ENCODE data around the gene SDHC.
"Not testable (repeated sequence)": the region's sequence is repeated elsewhere in the genome, so short reads cannot be mapped to it uniquely, and the experiment has no call there.

SDHC gene

DNA sequence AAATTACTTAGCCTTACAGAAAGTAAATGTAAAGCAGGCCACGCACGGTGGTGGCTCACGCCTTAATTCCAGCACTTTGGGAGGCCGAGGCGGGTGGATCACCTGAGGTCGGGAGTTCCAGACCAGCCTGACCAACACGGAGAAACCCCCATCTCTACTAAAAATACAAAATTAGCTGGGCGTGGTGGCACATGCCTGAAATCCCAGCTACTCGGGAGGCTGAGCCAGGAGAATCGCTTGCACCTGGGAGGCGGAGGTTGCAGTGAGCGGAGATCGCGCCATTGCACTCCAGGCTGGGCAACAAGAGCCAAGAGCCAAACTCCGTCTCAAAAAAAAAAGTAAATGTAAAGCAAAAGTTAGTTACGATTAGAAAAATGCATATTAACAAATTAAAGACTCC, 75.0 kb downstream of the SDHC start:
- not testable (repeated sequence) for DNase-seq

DNA sequence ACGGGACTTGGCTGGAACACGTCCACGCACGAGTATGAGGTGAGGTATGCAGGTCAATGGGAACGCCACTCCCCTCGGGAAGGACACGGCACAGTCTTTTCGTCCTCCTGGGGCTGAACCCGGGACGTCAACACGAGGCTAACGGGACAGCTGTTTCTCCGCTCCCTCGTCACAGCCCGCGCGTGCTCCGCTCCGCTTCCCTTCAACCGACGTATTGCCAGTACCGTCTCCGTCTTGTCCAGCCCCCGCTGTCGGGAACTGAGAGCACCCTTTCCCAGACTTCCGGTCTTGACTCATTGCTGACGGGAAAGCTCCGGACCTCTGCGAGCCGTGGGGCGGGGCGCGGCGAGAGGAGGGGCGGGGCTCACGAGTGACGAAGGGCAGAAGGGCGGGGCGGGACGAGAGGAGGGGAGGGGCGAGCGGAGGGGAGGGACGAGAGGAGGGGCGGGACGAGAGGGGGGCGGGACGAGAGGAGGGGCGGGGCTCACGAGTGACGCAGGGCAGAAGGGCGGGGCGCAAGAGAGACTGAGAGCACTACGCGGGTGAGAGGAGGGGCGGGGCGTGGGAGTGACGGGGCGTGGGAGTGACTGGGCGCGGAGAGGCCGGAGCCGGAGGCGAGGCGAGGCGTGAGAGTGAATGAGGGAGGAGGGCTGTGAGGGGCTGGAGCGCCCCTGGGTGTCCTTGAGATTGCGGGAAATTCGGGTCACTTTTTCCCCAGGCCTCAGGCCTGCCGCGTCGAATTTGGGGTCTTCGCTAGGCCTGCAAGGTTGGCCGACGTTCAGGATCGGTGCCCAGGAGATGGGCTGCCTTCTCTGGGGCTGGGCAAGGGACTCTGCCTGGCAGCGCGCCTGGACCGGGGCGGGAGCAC, 75.7 kb downstream of the SDHC start:
- peak; percentile 93 for DNase-seq

DNA sequence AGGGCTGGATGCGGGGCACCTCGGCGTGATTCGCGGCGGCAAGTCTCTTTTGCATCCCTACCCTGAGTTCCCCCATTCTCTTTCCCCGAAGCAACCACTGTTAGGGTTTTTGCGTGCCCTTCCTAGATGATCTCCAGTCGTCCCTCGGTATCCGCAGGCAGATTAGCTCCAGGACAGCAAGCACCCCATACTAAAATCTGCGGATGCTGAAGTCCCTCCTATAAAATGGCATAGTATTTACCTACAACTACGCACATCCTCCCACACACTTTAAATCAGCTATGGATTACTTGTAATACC, 76.3 kb downstream of the SDHC start:
- no peak for DNase-seq

DNA sequence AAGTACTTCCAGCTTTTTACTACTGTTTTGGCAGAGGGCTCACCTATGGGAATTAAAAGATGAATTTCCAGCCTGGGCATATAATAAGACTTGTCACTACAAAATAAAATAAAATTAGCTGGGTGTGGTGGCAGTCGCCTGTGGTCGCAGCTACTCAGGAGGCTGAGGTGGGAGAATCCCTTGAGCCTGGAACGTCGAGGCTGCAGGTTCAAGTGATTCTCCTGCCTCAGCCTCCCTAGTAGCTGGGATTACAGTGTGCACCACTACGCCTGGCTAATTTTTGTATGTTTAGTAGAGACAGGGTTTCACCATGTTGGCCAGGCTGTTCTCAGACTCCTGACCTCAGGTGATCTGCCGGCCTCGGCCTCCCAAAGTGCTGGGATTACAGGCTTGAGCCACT, 77.0 kb downstream of the SDHC start:
- DNase-seq, result not testable (repeated sequence)

DNA sequence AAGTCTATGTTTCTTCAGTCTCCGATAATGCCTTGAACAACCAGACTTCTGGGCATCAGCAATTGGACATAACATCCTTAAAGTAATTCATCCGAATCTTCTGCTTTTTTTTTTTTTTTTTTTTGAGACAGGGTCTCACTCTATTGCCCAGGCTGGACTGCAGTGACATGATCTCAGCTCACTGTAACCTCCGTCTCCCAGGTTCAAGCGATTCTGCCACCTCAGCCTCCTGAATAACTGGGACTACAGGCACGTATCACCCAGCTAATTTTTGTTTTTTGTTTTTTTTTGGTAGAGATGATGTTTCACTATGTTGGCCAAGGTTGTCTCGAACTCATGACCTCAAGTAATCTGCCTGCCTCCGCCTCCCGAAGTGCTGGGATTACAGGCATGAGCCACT, 77.4 kb downstream of the SDHC start:
- DNase-seq, result no peak

DNA sequence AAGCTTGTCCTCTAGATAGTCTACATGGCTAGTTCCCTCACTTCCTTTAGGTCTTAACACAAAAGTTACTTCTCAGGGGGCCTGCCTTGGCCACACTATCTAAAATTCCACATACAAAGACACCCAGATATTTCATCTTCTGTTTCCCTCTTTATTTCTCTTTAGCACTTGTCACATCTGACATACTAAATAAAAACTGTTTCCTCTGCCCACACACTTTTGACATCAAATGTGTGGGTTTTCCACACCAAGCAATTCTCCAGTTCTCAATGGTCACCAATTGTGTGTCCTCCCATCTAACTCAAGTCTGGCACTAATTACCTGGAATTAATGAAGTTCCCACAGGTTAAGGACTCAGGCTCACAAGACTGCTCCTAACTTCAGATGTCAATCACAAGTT, 79.0 kb downstream of the SDHC start:
- DNase-seq, result no peak

DNA sequence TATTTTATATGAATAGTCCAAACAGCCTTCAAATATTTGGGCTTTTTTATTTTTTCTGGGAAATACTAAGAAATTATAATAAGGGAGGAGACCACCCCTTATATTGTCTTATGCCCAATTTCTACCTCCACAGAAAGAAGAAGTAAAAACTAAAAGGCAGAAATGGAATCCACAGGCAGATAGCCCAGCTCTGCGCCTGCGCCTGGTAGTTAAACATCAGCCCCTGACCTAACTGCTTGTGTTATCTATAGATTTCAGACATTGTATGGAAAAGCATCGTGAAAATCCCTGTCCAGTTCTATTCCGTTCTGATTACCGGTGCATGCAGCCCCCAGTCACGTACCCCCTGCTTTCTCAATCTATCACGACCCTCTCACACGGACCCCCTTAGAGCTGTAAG, 82.9 kb downstream of the SDHC start:
- DNase-seq, result not testable (repeated sequence)

DNA sequence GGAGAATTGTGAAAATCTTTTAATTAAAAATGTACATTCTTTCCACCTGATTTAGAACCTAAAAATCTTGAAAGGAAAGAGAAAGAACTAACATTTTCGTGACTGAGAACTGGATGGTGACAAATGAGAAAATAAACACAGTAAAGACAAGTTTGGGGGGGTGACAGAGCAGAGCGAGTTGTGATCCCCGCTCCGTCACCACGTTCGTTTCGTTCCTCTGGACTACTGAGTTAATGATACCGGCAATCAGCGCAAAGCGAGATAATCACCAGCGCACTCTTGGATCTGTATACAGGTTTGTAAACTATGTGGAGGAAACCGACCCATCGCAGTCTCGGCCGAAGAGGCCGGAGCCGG, 84.7 kb downstream of the SDHC start:
- DNase-seq, result no peak

DNA sequence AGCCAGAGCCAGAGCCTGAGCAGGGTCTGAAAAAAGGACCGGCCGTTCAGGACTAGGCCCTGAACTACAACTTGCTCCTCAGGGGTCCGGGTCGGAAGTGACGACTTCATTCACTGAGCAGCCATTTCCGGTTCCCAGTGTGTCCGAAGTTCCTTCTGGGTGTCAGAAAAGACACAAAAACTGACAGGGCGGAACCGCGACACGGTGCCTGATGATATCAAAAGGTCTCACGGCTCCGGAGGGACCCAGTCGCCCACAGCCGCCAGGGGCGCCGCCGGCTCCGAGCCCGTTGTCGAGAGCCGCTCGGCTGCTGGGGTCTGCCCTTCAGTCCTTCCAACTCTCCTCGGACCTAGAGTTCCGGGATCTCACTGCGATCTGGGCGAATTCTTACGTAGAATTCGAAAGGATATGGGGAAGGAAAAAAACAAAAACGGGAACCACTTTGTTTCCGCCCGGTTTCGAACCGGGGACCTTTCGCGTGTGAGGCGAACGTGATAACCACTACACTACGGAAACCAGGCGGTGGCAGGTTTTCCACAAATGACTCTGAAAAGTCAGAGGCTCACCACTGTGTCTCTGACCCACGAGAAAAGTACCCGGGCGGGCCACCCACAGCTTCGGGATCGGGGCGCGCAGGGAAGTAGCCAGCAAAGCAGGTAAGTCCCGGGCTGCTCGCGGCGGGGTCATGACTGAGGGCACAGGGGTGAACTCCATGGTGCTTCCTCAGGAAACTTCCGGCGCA, 85.2 kb downstream of the SDHC start:
- DNase-seq, result peak; percentile 82

DNA sequence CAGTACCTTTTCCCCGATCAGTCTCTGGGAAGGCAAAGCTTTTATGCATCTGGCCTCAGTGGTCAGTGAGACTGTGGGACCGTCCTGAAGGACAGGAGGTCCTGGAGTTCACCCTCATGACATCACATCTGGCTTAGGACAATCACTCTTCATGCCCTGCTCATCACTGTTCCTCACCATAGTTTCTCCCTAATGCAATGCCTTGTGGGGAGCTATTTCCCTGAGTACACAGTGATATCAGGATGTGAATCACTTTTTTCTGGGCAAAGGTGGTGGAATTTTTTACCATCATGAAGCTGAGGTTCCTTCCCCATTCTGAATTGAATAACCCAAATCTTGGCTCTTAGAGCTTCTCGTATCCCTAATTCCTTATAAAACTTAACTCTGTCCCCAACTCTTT, 88.3 kb downstream of the SDHC start:
- DNase-seq, result no peak

DNA sequence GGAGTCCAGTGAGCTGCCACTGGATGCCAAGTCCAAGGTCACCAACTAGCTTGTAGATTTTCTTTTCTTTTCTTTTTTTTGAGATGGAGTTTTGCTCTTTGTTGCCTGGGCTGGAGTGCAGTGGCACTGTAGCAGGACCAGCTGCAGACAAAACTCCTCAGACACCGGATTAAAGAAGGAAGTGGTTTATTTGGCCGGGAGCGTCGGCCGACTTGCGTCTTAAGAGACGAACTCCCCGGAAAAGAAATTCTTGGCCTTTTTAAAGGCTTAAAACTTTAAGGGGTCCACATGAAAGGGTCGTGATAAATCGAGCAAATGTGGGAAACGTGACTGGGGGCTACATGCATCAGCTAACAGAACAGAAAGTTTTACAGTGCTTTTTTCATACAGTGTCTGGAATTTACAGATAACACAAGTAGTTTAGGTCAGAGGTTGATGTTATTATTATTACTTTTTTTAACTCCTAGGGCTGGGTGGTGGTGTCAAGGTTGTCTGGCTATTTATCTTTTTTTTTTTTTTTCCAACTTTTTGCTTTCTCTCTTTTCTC, 89.9 kb downstream of the SDHC start:
- no peak for DNase-seq

DNA sequence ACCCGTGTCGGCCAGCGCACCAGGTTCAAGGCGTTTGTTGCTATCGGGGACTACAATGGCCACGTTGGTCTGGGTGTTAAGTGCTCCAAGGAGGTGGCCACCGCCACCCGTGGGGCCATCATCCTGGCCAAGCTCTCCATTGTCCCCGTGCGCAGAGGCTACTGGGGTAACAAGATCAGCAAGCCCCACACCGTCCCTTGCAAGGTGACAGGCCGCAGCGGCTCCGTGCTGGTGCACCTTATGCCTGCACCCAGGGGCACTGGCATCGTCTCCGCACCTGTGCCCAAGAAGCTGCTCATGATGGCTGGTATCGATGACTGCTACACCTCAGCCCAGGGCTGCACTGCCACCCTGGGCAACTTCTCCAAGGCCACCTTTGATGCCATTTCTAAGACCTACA, 92.4 kb downstream of the SDHC start:
- not testable (repeated sequence) for DNase-seq

DNA sequence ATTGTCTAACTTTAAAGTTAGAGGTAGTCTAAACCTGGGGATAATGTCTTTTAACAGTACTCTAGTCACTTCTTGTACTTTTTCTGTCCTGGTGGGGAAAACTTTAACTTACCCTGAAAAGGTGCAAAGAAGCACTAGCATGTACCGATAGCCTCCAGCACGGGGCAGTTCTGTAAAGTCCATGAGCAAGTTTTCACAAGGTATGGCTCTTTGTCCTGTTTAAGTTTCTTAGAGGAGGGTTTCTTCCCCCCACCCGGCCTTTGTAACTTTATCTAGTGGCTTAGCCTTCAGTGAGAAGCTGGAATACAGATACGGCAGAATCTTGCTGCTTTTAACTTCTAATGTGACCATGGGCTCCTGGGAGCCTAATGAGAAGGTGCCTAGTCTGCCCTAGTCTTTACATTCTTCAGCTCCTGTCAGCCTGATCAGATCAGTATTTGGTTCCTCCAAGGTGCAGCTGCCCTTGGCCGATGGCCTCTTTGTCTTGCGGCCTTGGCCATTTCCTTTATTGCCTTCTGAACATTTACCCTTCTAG, 93.3 kb downstream of the SDHC start:
- no peak for DNase-seq

DNA sequence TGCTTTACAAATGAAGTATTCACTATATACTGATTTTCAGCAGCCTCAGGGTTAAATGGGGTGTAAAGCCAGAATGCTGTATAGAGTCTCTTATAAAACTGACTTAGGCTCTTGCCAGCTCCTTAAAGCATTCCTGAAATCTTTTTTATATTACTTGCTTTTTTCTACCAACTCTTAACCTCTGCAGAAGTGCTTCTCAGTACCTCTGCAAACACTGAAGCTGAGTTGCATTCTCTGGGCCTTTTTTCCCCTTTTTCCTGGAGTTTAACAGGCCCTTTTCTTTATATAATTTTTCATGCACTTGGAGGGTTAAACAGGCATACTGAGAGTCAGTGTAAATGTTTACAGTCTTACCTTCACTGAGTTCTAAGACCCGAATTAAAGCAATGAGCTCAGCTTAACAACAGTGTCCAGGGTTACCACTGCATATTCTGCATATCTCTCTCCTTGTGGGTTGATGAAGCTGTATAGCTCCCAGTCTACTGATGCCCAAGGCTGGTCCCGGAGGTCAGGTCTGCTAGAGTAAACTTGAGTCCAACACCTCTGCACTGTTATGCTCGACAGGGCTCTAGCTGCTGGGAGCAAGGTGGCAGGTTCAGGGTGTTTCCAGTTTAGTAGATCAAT, 94.4 kb downstream of the SDHC start:
- no peak for DNase-seq

DNA sequence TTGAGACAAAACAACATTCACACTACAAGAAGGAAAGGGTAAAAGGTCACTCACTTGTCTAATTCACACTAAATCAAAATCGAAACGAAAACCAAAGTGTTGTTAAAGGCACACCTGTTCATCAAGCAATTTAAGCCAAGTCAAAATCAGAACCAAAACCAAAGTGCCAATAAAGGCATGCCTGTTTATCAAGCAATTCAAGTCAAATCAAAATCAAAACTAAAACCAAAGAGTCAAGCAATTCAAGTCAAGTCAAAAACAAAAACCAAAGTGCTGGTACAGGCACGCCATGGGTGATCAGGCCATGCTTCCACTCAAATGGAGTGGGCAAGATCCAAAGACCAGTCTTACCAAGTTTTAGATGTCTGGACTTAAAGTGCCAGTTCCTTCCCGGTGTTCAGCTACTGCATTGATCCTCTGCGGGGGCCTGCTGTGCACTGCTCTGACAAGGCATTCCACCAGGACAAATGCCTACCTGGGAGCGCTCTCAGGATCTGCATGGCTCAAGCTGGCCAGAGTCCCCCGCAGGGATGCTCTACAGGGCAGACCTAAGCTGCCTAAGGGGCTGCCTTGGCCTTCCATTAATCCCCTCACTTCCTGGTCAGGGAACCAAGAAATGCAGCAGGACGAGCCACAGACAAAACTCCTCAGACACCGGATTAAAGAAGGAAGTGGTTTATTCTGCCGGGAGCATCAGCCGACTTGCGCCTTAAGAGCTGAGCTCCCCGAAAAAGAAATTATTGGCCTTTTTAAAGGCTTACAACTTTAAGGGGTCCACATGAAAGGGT, 95.9 kb downstream of the SDHC start:
- not testable (repeated sequence) for DNase-seq

DNA sequence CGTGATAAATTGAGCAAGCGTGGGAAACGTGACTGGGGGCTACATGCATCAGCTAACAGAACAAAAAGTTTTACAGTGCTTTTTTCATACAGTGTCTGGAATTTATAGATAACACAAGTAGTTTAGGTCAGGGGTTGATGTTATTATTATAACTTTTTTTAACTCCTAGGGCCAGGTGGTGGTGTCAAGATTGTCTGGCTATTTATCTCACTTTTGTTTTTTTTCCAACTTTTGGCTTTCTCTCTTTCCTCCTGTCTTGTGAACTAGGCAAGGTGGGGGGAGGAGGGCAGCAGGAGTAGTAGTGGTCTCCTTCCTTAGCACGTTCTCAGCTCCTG, 96.4 kb downstream of the SDHC start:
- not testable (repeated sequence) for DNase-seq

Measured in NCI-H2029 (cell line).